Stimulated activated CD8-positive, alpha-beta memory T cell treated with anti-CD3 and anti-CD28 coated beads, Interleukin-15, amount 100 ng/mL, for 48 hours (primary cell): ENCODE data around the gene ETV3.
A peak's percentile ranks its signal among the peaks of the same experiment; 100 is the strongest.

Experiments
- DNase-seq, 2 donors: peaks; one replicate each; pipeline ENCODE4 v3.0.0-alpha.2; 2020; ENCODE audit warnings: low read depth in 2 of 2

ETV3 gene

DNA sequence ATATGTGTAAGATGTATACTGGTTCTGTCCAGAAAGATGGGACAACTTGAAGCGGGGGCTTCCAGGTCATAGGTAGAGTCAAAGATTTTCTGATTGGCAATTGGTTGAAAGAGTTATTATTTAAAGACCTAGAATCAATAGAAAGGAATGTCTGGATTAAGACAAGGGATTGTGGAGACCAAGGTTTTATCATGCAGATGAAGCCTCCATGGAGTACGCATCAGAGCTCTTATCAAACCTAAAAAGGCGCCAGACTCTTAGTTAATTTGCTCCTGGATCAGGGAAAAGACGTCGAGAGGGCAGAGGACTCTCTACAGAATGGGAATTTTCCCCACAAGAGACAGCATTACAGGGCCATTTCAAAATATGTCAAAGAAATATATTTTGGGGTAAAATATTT lies 23.7 kb upstream of the ETV3 start:
- DNase-seq, result no peak

GRCh38 chr1:157158967-157159366 lies 20.8 kb upstream of the ETV3 start:
- DNase-seq, result no peak

- no peak for DNase-seq
Observed at GRCh38 chr1:157157501-157158190, 19.5 kb upstream of the ETV3 start.

DNA sequence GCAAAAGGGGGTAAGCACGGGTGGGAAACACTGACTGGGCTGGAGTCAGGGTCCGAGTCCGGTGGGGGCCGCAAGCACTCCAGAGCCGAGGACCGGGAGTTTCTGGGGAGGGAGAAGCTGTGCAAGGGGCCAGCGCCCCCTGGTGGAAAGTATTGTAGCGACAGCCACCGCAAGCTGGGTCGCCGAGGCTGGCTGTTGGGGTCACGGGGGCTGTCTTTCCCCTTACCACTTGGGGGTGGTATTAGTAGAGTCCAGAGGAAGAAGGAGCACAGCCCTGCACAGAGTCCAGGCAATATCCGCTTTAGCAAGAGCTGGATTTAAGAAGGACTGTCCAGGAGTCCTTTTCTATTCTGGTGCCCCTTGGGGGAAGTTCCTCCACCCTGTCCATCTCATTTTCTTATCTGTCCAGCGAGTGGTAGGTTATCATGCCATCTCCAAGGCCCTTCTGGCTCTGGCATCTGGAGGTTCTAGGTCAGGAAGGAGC lies 17.9 kb upstream of the ETV3 start:
- DNase-seq, result peak; percentile 60 to 64

DNA sequence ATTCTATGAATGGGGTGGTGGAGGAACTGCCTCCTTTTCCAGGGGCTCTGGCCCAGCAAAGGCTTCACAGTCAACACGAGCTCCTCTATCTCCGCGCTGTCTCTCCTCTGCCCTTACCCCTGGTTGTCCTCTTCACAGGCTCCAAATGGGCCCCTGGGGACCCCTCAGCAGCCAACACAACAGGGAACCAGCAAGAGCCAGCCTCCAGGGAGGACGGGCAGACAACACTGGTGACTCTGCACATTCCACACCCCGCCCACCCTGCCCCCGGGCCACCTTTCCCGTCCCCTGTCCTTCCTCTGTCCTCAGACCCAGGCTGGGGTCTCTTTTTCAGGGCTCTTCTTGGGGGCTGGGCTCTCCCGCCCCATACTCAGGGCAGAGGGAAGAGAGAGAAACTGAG lies 17.5 kb upstream of the ETV3 start:
- DNase-seq, result no peak

DNA sequence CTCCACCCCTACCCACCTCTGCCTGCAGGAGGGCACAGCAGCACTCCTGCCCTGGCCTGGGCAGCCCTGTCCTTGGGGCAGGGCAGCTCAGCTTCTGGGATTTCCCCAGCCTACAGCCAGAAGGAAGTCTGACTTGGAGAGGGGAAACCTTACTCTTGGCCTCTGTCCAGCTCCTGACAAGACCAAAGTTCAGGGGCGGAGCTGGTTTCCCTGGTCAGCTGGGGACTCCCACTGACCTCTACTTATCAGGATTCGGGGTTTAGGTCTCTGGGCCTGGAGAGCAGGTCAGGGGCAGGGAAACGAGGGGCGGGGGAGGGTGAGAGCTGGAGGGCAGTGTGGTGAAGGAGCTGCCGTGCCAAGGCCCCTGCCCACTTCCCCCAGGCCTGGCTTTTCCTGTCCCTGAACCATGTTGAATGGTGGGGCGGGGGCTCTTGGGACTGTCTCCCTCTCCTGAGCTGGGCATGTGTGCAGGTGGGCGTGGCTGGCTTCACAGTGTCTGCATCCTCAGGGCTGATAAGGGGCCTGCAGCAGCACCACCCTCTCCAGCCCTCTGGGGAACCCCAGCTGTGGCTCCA lies 16.8 kb upstream of the ETV3 start:
- DNase-seq, result no peak

GRCh38 chr1:157154291-157154690 lies 16.1 kb upstream of the ETV3 start:
- no peak for DNase-seq

DNA sequence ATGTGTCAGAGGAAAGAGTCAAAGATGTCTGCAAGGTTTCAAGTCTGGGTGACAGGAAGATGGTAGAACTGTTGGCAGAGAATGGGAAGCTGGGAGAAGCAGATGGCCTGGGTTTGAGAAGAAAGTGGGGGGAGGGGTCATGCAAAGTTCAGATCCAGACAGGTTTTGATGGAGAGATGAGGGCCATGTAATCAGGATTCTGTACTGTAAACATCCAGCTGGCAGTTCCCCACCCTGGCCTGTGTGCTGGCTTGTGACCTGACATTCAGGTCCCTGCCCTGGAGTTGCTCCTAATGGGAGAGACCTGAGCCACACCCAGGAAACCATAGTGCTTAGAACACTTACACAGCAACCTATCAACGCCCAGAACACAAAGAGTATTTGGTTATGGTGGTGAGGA lies 15.6 kb upstream of the ETV3 start:
- DNase-seq, result no peak

GRCh38 chr1:157152510-157152909 lies 14.3 kb upstream of the ETV3 start:
- DNase-seq, result no peak

DNA sequence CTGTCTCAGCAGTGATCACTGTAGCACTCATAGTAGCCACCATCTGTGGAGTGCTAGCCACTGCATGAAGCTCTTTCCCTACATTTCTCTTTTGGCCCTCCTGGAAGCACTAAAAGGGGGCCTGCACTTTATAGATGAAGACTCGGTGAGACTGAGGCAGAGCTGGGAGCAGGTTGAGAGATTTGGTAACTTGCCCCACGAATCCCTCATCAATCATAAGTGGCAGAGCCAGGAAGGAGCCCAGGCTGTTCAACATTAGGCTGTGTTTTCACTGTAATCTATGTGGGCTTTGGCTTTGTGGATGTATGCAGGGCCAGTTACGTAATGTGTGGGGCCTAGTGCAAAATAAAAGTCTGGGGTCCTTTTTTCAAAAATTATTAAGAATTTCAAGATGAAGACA lies 13.3 kb upstream of the ETV3 start:
- DNase-seq, result no peak

- no peak for DNase-seq
Observed at GRCh38 chr1:157151073-157151472, 12.9 kb upstream of the ETV3 start.

GRCh38 chr1:157150631-157151030 lies 12.4 kb upstream of the ETV3 start:
- no peak for DNase-seq

DNA sequence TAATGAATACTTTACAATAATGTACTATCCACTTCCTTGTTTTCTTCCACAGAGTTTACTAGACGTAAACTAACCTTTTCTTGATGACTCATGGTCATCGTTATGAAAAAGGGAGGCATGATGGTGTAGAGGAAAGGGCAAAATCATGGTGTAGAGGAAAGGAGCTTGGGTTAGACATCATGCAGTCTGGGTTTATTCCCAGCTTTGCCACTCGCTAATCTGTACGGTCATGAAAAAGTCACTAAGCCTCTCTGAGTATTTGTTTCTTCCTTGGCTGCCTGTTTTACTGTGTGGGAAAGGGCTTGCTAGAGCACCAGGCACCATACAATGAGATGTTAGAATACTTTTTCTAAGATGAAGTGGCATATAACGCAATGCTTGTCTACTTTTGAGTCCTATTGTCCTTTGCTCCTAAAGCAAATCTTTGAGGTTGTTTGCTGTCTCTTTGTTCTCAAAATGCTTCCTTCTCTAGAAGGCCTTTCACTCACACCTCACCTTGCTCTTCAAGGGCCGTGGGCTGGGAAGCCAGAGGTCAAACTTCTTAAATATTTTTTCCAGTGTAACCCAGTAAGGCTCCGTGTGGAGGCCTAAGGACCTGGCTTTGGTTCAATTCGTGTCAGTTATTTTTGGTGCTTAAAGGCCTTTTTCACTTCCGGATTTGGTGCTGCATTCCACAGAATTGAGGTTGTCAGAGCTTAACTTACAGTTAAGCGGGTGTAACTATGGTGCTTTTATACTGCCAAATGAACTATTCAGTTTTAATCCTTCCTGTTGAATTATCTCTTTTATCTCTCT lies 9.9 kb upstream of the ETV3 start:
- no peak for DNase-seq

DNA sequence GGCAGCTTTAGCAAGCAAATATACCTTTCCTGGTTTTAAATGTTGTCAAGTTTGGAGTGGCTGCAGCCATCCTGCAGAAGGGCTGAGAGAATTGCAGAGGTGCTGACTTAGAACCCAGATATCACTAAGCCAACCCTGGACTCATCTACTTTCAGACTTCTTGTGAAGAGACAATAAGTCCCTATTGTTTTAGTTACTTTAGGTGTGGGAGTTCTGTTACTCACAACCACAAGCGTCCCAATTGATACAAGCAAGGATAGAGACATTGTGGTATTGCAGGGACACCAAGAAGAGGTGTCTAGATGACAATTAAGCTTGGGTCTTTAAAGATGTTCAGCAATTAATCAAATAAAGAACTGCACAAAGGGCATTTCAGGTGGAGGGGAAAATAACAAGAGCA lies 8.8 kb upstream of the ETV3 start:
- DNase-seq, result no peak

- DNase-seq, result no peak
Observed at GRCh38 chr1:157146244-157146643, 8.0 kb upstream of the ETV3 start.

DNA sequence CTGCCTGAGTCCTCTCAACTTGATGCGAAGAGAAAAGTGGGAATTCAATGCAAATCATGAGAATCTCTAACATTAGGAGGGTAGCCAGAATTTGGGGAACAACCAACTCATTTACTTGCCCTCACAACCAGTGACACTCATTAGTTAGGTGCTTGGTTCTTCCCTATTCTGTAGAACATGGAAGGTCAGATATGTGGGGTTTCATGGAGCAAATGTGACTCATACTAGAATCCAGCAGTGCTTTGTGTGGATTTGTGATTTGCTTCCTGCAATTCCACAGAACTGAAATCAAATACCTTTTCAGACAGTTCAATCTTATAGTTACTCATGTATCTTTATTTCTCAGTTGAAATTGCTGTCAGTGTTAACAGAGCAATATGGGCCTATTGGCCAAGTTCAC lies 6.9 kb upstream of the ETV3 start:
- no peak for DNase-seq

GRCh38 chr1:157144509-157144908 lies 6.3 kb upstream of the ETV3 start:
- no peak for DNase-seq

GRCh38 chr1:157142765-157143423 lies 4.7 kb upstream of the ETV3 start:
- no peak for DNase-seq

- no peak for DNase-seq
Observed at GRCh38 chr1:157142201-157142600, 4.0 kb upstream of the ETV3 start.

DNA sequence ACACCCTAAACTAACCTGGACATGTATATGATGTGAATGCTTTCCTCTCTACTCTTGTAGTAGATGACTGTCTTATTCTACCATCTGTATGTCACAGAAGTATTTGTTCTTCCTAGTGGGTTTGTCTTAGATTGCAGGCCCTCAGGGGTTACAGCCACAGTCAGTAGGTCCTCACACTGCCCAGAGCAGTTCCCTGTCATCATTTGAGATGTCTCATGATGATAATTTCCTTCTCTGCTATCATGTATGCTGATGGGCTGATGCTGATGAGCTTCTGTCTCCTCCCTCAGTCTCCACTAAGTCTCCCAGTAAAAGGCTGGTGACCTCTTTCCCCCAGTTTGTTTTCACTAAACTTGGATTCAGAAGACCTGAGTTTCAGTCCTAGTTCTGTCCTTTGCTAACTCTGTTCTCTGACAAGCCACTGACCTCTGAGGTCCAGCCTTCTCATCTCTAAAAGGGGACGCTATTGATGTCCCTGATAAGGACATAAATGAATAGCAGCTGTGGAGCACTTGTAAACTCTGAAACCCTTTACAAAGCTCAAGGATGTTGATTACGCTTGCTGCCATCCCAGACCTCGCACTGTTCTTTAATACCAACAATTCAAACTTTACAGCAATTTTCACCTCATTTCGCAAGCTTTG lies 3.1 kb upstream of the ETV3 start:
- DNase-seq, result no peak

- DNase-seq, result no peak
Observed at GRCh38 chr1:157140063-157140588, 1.9 kb upstream of the ETV3 start.
